Cardiac septum (tissue), 1 donor: ENCODE data around the gene RAD9A. TPM values are rescaled to one million over a fixed set of nuclear protein-coding genes. Genes with fewer than 3 reads are reported as not detected.

Experiments
- total RNA-seq: library from RNA; stranded (reverse); fragmentation: NEBNext Ultra II Directional; extraction: Animal tissue kit (Norgen Biotek cat#: 25700); gene quantifications from one replicate; pipeline ENCODE4 v1.2.1, GENCODE V29; 2021
- donor health status: DM: no; HTN: no; CAD: no.

The RAD9A gene
- total RNA-seq, 1 donor from 2014 or later, result 4.8 TPM

Other genes with a start within 250 kb of the RAD9A start
- gene GRK2, start 125.5 kb upstream of the RAD9A start, total RNA-seq, result 43.1 TPM
- gene ANKRD13D, start 102.7 kb upstream of the RAD9A start, total RNA-seq, result 20.0 TPM
- gene SSH3, start 88.5 kb upstream of the RAD9A start, total RNA-seq, result 22.3 TPM
- 61.6 TPM for gene POLD4, start 38.4 kb upstream of the RAD9A start, total RNA-seq
- 4.0 TPM for gene CLCF1, start 18.4 kb upstream of the RAD9A start, total RNA-seq
- gene PPP1CA, start 9.9 kb downstream of the RAD9A start, total RNA-seq, result 95.1 TPM
- gene TBC1D10C, start 12.1 kb downstream of the RAD9A start, total RNA-seq, result 1.0 TPM
- 22.2 TPM for gene CARNS1, start 23.7 kb downstream of the RAD9A start, total RNA-seq
- 23.2 TPM for gene RPS6KB2, start 36.5 kb downstream of the RAD9A start, total RNA-seq
- gene PTPRCAP, start 45.7 kb downstream of the RAD9A start, total RNA-seq, result 0.40 TPM
- 21.6 TPM for gene CORO1B, start 51.5 kb downstream of the RAD9A start, total RNA-seq
- gene GPR152, start 60.7 kb downstream of the RAD9A start, total RNA-seq, result not detected
- 0.11 TPM for gene CABP4, start 63.4 kb downstream of the RAD9A start, total RNA-seq
- 76.1 TPM for gene TMEM134, start 77.3 kb downstream of the RAD9A start, total RNA-seq
- 43.6 TPM for gene AIP, start 91.0 kb downstream of the RAD9A start, total RNA-seq
- gene PITPNM1, start 113.4 kb downstream of the RAD9A start, total RNA-seq, result 40.0 TPM
- 72.9 TPM for gene CDK2AP2, start 116.2 kb downstream of the RAD9A start, total RNA-seq
- not detected for gene CABP2, start 131.5 kb downstream of the RAD9A start, total RNA-seq
- 272 TPM for gene GSTP1, start 191.8 kb downstream of the RAD9A start, total RNA-seq
- 486 TPM for gene NDUFV1, start 214.9 kb downstream of the RAD9A start, total RNA-seq
- 31.4 TPM for gene NUDT8, start 238.0 kb downstream of the RAD9A start, total RNA-seq
- not detected for gene TBX10, start 247.8 kb downstream of the RAD9A start, total RNA-seq